OCI-LY7 (cell line): ENCODE results near the gene SLC22A1.

Source experiments
- CTCF ChIP-seq: fragments of 200-600 bp; sonication (generic); conservative IDR thresholded peaks from 2 replicates; pipeline ENCODE4 v1.5.1; 2014; ENCODE audit warnings: mild to moderate bottlenecking, antibody characterized with exemption, low read length, moderate library complexity, mixed read lengths
- EZH2phosphoT487 ChIP-seq: fragments of 200-600 bp; sonication (generic); IDR thresholded peaks from 2 replicates; pipeline ENCODE4 v1.6.1; 2018; ENCODE audit warnings: low read depth, borderline replicate concordance, mild to moderate bottlenecking, mixed run types, antibody characterized with exemption, low read length, moderate library complexity, mixed read lengths

GRCh38 chr6:160188773-160189172 is 67.2 kb downstream of the SLC22A1 start:
- TF ChIP-seq CTCF: no peak
- no peak for TF ChIP-seq EZH2phosphoT487
